ENCODE measurements around the gene MED14.
A peak's percentile ranks its signal among the peaks of the same experiment; 100 is the strongest.

The MED14 gene

GRCh38 chrX:40661489-40661888 lies 73.9 kb downstream of the MED14 start:
- no peak for TF ChIP-seq CTCF (IDR thresholded peaks at IDR 0.05; ENCODE audit: extremely low read depth, insufficient read depth, missing control alignments)
- in situ Hi-C loops (cut with MboI; ENCODE audit: low pct_unique_long_range_greater_than_20kb, low sequenced_read_pairs, unreplicated experiment) = loop anchor here (25.0 kb wide), 1 partner anchor 476 kb away; no protein-coding TSS in a partner anchor
- no peak for DNase-seq (ENCODE audit: low spot score)

- no peak for TF ChIP-seq CTCF (IDR thresholded peaks at IDR 0.05; ENCODE audit: extremely low read depth, insufficient read depth, missing control alignments)
- in situ Hi-C loops (cut with MboI; ENCODE audit: low pct_unique_long_range_greater_than_20kb, low sequenced_read_pairs, unreplicated experiment) = loop anchor here (25.0 kb wide), 1 partner anchor 477 kb away; no protein-coding TSS in a partner anchor
- DNase-seq (ENCODE audit: low spot score) = no peak
These were observed 75.0 kb downstream of the MED14 start for GRCh38 chrX:40660381-40660780.

- in situ Hi-C loops (cut with MboI; ENCODE audit: low pct_unique_long_range_greater_than_20kb, low sequenced_read_pairs, unreplicated experiment) = loop anchor here (10.0 to 25.0 kb wide), 2 partner anchors 131 to 484 kb away; no protein-coding TSS in a partner anchor
- no peak for DNase-seq (ENCODE audit: low spot score)
- no peak for TF ChIP-seq CTCF (IDR thresholded peaks at IDR 0.05; ENCODE audit: extremely low read depth, insufficient read depth, missing control alignments)
These were observed 81.8 kb downstream of the MED14 start for GRCh38 chrX:40653535-40653934.

GRCh38 chrX:40652664-40653063 lies 82.7 kb downstream of the MED14 start:
- no peak for TF ChIP-seq CTCF (IDR thresholded peaks at IDR 0.05; ENCODE audit: extremely low read depth, insufficient read depth, missing control alignments)
- in situ Hi-C loops (cut with MboI; ENCODE audit: low pct_unique_long_range_greater_than_20kb, low sequenced_read_pairs, unreplicated experiment) = loop anchor here (10.0 to 25.0 kb wide), 2 partner anchors 132 to 485 kb away; no protein-coding TSS in a partner anchor
- no peak for DNase-seq (ENCODE audit: low spot score)

- TF ChIP-seq CTCF (IDR thresholded peaks at IDR 0.05; ENCODE audit: extremely low read depth, insufficient read depth, missing control alignments) = peak; percentile 73
- DNase-seq (ENCODE audit: low spot score) = peak; percentile 46
- in situ Hi-C loops (cut with MboI; ENCODE audit: low pct_unique_long_range_greater_than_20kb, low sequenced_read_pairs, unreplicated experiment) = loop anchor here (10.0 to 25.0 kb wide), 2 partner anchors 133 to 486 kb away; no protein-coding TSS in a partner anchor
These were observed 83.6 kb downstream of the MED14 start for GRCh38 chrX:40651620-40652223.

GRCh38 chrX:40647307-40648197 lies 87.8 kb downstream of the MED14 start, which contains the start of gene CXorf38:
TSS of gene CXorf38 (minus strand) at chrX:40647561. CDS start at chrX:40647520, 41 bp downstream.
- peak; percentile 96 for DNase-seq (ENCODE audit: low spot score)
- peak; percentile 18 for TF ChIP-seq CTCF (IDR thresholded peaks at IDR 0.05; ENCODE audit: extremely low read depth, insufficient read depth, missing control alignments)
- in situ Hi-C loops (cut with MboI; ENCODE audit: low pct_unique_long_range_greater_than_20kb, low sequenced_read_pairs, unreplicated experiment) = no loop called here
